HS-27A (cell line): ENCODE results near the gene DPH2.
A peak's percentile ranks its signal among the peaks of the same experiment; 100 is the strongest.

ENCODE experiments used
- DNase-seq: peaks from one replicate; pipeline ENCODE4 v3.0.0-alpha.2; 2012; ENCODE audit warnings: low read depth, missing footprints

DPH2 gene

DNA sequence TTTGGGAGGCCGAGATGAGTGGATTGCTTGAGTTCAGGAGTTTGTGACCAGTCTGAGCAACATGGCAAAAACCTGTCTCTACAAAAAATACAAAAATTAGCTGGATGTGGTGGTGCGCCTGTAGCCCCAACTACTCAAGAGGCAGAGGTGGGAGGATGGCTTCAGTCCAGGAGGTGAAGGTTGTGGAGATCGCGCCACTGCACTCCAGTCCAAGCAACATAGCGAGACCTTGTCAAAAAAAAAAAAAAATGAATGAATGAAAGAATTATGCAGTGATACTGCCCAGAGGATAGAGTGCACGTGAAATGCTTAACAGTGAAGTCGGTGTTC is 429 bp upstream of the DPH2 start:
- DNase-seq, result no peak

DNA sequence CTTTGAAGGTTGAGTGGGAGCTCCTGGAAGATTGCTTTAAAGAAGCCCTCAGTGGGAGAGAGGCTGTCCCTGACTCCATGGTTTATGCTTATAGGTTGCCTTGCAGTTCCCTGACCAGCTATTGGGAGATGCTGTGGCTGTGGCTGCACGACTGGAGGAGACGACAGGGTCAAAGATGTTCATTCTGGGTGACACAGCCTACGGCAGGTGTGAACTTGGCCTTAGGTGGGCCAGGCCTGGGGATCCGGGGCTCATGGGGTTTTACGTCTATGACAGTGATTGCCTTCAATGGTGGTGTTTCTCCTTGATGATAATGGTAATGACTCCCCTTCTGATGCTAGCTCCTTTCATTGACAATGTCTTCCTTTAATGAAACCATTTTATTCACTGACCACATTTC is 692 bp downstream of the DPH2 start:
- no peak for DNase-seq

DNA sequence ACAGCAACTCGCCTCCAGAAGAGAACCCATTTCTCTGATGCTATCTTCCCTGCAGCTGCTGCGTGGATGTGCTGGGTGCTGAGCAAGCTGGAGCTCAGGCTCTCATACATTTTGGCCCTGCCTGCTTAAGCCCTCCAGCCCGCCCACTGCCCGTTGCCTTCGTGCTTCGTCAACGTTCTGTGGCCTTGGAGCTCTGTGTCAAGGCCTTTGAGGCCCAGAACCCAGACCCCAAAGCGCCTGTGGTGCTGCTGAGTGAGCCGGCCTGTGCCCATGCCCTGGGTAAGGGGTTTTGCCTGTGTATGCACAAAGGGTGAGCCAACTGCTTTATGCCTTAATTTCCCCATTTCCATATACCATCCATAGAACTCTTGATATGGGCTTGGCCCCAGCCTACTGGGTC is 1.1 kb downstream of the DPH2 start:
- no peak for DNase-seq

DNA sequence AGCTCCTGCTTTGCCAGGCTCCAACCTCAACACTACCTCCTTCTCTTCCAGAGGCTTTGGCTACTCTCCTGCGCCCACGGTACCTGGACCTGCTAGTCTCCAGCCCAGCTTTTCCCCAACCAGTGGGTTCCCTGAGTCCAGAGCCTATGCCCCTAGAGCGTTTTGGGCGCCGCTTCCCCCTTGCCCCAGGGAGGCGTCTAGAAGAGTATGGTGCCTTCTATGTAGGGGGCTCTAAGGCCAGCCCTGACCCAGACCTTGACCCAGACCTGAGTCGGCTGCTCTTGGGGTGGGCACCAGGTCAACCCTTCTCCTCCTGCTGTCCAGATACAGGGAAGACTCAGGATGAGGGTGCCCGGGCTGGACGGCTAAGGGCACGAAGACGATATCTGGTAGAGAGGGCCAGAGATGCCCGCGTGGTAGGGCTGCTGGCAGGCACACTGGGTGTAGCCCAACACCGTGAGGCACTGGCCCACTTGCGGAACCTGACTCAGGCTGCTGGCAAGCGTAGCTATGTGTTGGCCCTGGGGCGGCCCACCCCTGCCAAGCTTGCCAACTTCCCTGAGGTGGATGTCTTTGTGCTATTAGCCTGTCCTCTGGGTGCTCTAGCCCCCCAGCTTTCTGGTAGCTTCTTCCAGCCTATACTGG is 1.6 kb downstream of the DPH2 start:
- DNase-seq, result no peak

DNA sequence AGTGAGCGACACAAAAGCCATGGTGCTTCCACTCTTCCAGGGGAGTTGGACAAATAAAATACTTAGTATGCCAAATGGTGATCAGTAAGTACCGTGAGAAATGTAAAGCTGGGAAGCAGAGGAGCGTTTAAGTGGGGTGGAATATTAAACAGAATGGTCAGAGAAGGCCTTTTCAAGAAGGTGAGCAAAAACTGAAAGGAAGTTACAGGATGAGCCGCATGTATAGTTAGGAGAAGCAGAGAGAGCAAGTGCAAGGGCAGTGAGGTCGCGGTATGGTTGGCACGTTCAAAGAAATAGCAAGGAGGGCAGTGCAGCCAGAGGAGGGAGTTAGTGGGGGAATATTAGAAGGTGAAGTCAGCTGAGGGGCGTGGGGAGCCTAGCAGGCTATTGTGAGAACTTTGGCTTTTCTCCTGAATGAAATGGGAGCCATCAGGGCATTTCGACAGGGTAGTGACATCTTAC is 4.2 kb downstream of the DPH2 start:
- no peak for DNase-seq

DNA sequence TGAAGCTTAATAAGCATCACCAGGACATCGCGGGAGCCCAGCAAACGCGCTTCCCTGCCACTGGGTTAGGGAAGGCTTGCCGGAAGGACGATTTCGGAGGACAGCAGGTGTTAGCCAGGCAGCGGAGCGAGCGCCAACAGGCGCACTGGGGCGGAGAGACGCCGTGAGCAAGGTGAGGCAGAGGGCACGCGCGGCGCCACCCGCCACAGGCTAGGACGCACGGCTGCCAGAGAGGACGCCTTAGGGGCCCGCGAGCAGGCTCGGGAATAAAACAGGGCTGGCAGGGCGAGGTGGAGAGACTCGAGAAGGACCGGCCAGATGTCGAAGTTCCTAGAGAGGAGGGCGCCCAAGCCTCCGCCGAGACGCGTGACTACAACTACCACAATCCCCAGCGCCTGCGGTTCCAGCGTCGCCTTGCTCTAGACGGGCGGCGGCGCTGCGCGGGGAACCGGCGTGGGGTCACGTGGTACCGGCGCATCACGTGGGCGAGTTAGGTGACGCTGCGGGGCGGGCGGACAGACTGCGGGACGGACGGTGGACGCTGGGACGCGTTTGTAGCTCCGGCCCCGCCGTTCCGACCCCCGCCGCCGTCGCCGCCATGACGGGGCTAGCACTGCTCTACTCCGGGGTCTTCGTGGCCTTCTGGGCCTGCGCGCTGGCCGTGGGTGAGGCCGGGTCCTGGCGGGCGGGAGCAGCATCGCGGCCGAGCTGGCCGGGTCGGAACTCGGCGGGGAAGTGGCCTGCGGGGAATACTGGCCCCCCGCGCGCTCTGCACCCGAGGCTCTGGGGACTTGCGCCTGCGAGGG is 4.8 kb downstream of the DPH2 start, which contains the start of gene ATP6V0B:
Gene ATP6V0B, plus strand, starts transcription at position 518 of the 806 bp plus-strand sequence. Its CDS starts 81 bp downstream, at position 599.
- DNase-seq, result peak; percentile 80

DNA sequence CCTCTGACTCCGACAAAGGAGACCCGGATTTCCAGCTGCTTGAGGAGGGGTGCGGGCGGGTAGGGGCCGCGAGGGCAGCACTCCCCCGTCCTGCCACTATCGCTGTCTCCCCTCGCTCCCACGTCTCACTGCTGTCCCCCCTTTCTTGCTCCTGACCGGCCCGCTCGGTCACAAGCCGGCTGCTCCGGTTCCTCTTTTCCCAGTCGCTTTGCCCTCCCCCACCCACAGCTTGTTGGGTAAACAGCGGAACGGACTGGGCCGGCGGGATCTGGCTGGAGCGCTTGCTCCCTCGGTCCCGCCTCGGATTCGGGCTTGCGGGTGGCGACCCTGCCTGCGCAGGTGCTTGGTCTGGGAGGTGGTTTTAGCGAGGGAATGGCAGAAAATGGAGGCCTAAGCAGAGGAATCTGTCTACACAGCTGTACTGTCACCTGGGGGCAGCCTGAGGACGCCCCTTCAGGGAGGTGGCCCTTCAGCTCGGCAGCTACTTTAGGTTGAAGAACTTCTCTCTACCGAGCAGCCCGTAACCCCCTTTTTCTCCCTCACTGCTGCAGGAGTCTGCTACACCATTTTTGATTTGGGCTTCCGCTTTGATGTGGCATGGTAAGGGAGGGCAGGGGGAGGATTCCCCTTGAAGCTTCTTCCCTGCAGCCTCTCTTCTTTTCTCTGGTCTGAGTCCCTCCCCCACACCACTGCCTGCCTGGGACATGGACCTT is 5.6 kb downstream of the DPH2 start:
- DNase-seq, result no peak

DNA sequence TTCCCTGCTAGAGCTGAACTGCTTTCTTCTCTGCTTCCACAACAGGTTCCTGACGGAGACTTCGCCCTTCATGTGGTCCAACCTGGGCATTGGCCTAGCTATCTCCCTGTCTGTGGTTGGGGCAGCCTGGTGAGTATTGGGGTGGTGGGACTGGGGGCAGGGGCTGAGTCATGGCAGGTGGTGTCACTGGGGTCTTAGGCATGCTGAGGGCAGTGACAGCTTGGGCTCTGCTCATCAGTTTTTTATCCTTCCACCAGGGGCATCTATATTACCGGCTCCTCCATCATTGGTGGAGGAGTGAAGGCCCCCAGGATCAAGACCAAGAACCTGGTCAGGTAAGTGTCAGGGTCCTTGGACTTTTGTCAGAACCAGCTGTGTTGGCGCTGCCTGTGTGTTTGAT is 6.2 kb downstream of the DPH2 start:
- DNase-seq, result no peak

DNA sequence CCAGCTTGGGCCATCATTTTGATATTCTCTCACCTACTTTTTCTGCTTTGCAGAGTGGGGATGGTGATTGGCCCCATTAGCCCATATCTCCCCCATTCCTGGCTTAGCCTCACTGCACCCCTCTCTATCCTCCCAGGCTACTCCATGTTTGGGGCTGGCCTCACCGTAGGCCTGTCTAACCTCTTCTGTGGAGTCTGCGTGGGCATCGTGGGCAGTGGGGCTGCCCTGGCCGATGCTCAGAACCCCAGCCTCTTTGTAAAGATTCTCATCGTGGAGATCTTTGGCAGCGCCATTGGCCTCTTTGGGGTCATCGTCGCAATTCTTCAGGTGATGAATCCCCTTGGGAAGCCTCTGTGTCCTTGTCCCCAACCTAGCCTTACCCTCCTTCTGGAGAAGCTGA is 7.1 kb downstream of the DPH2 start:
- no peak for DNase-seq

DNA sequence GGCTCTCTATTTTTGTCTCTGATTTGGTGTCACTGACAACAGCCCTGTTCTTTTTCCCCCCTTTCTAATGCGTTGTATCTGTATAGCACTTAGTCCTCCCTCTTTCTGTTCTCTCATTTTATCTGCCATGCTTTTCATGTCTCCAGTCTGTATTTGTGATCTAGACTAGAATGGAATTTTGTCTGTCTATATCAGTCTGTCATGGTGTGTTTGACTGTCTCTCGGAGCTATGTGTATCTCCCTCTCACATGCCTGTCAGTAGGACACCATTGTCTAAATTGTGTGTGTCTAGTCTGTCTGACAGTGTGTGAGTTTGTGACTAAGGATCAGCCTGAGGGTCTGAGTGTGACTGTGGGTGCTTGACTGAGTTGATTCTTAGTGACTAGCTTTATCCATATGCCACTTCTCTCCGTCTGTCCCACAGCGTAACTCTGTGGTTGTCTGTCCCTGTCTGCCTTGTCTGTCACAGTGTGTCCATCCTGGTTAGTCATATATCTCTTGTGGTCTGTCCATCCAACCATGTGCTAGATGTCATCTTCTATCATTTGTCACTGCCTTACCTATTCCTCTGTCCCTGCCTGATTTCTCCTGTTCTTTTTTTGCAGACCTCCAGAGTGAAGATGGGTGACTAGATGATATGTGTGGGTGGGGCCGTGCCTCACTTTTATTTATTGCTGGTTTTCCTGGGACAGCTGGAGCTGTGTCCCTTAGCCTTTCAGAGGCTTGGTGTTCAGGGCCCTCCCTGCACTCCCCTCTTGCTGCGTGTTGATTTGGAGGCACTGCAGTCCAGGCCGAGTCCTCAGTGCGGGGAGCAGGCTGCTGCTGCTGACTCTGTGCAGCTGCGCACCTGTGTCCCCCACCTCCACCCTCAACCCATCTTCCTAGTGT is 7.8 kb downstream of the DPH2 start:
- DNase-seq, result no peak

DNA sequence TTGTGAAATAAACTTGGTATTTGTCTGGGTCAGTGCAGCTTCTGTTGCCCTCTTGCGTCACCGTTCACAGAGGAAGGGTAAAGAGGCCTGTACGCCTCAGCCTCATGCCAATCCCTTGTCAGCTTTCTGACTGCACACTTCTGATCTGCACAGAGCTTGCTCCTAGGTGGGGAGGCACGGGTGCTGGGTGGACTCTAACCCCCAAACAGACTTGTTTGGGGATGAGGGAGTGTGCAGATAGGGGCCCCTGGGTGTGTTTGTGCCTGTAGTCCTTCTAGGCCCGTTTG is 8.4 kb downstream of the DPH2 start:
- no peak for DNase-seq

DNA sequence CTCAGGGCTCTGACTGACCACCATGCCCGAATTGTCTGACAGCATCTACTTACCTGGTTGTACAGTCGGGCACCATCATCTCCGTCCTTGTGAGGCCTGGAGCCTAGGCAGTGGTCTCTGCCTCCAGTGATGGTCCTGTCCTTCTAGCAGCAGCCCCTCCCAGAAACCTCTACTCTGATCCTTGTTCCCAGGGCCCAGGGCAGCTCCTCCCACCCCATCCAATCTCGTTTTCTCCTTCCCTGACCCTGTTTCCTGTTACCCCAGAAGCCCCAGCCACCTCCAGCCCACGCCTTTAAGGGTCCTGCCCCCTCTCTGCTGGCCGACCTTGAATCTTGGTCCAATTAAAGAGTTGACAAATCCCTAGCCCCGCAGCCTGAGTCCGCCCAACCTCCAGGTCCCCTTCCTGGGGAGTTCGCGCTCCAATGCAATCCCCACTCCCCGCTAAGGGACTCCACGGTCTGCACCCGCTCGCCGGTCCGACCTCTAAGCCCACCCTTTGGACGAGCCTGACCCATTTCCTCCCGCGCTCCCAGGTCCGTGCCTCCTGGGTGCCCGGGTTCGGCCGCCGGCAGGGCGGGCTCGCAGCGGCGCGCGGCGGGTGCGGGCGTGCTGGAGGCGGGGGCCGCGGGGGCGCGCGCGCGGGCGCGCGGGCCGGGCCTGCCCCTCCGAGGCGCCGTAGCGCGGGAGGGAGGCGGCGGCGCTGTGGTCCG is 8.9 kb downstream of the DPH2 start, which contains the start of gene B4GALT2:
Gene B4GALT2, plus strand, starts transcription at position 660 of the 710 bp plus-strand sequence. CDS start 1,951 bp downstream, outside the sequence.
- DNase-seq, result no peak

DNA sequence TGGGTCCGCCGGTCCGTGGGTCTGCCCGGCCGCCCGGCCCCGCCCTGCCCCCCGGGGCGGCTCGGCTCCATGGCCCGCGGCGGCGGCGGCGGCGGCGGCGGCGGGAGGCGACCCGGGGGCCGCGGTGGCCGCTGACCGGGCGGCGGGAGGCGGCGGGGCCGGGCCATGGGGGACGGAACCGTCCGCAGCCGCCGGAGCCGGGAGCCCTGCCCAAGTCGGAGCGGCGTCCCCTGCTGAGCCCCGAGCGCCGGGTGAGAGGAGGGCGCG is 9.4 kb downstream of the DPH2 start:
- DNase-seq, result no peak

DNA sequence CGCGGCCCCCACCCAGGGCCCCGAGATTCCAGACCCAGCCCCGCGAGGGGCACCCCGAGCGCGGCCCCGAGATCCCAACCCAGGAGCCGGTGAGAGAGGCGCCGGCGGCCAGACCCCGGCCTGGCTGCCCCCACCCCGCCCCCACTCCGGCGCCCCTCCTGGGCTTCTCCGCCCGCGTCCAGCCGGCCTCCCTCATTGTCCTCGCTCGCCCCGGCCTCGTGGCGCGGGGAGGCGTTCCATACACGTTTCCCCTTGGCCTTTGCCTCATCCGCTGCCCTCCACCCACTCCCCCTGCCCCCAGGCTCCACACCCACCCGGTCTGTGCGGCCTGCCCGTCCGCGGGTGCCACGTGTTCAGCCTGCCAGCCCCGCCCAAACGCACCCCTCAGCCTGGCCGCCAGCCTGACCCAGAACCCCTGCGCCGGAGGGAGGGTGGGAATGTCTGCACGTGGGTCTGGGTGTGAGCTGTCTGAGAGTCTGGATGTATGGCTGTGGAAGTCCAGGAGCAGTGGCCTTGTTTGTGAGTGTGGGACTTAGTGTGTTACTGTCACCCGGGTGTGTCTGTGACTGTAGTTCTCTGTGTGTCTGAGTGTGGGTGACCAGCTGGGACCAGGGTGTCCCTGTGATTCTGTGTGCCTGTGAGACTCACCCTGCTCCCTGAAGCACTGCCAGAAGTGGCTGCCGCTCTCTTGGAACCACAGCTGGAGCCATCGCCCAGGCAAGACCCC is 9.9 kb downstream of the DPH2 start:
- no peak for DNase-seq

DNA sequence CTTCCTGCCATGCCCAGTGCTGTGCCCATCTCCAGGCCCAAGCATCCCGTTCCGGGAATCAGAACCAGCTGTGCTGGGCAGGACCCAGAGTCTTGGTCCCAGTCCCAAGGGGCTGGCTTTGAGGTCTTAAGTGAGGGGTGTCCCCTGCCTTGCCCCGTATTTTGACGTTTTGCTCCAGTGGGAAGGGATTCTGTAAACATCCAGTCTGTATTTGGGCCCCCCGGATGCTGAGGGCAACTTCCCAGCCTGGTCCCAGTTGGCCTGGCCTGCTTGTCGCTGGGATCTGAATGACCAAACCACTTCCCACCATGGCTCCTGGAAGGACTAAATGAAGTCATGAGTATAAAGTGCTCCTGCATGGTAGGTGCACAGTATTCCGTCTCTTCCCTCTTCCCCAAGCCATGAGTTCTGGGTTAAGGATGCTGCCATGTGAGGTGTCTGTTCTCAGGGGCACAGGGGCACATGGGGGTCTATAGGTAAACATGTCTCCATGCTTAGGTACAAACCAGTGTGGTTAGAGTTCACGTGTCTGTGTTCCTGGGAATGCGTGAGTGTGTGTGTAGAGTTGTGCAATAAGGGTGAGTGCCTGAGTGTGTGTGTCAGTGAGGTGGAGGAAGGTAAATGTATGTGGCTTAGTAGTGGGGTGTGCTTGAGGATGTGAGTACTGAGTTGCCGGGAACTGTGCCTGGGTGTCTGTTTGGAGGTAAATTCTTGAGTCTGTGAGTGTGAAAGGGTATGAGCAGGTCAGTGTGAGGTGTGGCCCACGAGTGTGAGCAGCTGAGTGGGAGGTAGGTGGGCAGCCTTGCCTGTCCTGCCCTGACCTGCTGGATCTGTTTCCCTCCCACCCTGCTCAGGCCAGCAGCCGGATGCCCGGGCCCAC is 10.7 kb downstream of the DPH2 start:
- no peak for DNase-seq

DNA sequence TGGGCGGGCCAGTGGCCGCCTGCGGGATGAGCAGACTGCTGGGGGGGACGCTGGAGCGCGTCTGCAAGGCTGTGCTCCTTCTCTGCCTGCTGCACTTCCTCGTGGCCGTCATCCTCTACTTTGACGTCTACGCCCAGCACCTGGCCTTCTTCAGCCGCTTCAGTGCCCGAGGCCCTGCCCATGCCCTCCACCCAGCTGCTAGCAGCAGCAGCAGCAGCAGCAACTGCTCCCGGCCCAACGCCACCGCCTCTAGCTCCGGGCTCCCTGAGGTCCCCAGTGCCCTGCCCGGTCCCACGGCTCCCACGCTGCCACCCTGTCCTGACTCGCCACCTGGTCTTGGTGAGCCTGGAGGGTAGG is 11.3 kb downstream of the DPH2 start:
- no peak for DNase-seq

DNA sequence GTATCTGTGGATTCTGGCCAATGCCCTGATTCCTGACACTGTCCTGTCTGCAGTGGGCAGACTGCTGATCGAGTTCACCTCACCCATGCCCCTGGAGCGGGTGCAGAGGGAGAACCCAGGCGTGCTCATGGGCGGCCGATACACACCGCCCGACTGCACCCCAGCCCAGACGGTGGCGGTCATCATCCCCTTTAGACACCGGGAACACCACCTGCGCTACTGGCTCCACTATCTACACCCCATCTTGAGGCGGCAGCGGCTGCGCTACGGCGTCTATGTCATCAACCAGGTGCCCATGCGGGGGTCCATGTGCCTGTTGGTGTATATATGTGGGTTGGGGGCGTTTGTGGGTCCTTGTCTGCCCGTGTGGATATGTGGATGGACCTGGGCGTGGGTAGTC is 11.8 kb downstream of the DPH2 start:
- no peak for DNase-seq

DNA sequence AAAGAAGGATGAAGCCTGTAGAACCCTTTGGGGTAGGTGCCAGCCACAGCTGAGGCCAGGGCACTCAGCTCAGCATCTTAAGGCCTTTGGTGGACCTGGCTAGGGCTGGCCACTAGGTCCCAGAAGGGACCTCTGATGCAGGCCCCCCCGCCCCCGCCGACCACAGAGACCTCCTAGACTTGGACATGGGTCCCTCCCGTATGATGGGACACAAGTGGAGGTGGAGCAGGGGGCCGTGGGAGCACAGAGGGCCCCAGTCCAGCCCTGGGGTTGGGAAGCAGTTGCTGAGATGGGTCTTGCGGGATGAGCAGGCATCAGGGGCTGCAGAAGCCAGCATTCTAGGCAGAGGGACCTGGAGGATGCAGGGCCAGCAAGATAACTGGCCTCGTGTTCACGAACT is 12.4 kb downstream of the DPH2 start:
- DNase-seq, result no peak

DNA sequence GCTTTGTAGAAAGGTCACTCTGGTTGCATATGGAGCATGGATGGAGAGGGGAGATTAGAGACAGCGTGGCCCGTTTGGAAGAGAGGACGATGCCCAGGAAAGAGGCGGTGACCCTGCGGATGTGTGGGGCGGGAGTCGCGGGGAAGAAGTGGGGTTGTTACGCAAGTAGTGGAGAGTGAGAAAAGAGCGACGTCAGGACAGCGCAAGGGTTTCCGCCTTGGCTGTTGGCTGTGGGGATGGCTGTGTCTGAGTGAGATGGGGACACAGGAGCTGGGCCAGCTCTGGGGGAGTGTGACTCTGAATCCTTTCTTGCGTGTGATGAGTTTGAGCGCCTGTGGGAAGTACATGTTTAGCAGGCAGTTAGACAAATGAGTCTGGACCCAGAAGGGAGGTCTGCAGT is 13.0 kb downstream of the DPH2 start:
- no peak for DNase-seq

DNA sequence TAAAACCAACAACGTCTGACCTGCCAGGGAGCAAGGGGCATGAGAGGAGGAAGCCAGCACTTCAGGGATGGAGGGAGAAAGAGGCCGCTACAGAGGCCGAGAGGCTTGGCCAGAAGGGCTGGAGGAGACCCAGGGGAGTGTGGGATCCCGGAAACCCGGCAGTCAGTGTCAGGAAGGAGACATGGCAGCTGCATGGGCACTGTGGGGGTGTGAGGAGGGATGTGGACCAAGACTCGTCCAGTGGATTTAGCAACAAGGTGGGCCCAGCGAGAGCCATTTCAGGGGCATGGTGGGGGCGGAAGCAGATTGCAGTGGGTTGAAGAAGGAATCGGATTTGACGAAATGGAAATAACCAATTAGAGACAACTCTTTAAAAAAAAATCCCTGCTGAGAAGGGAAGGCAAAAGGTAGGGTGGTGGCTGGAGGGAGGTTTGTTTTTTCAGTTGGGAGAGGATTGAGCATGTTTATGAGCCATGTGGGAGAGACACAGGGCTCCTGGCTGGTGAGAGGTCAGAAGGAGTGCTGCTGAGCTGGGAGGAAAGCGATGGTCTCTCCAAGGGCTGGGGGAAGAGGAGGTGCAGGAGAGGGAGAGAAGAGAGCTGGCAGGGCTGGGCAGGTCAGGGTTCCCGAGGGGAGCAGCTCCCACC is 13.6 kb downstream of the DPH2 start:
- no peak for DNase-seq
